GM10248 (cell line): Measurements from ENCODE around the gene JARID2.

Experiments
- CTCF ChIA-PET: fragments of 300-600 bp; sonication (Branson Sonifier 250); formaldehyde crosslinking; extraction: SDS; loops from one replicate; lab custom pipeline; 2021; ENCODE audit warnings: antibody characterized with exemption; lab: Yijun Ruan, JAX
- POLR2A ChIA-PET: fragments of 350-650 bp; sonication (Branson Sonifier 250); formaldehyde crosslinking; extraction: SDS; loops from one replicate; lab custom pipeline; 2020; ENCODE audit warnings: antibody characterized with exemption; lab: Yijun Ruan, JAX
- DNase-seq: peaks from one replicate; pipeline ENCODE4 v3.0.0; 2012; ENCODE audit errors: extremely low spot score
- TF ChIP-seq, protein P1 (sequence below): IDR thresholded peaks from 2 replicates; pipeline ENCODE4 v1.5.1; 2012; ENCODE audit warnings: mild to moderate bottlenecking, low read depth; ENCODE audit errors: extremely low read depth, missing control alignments, control extremely low read depth

The JARID2 gene

DNA sequence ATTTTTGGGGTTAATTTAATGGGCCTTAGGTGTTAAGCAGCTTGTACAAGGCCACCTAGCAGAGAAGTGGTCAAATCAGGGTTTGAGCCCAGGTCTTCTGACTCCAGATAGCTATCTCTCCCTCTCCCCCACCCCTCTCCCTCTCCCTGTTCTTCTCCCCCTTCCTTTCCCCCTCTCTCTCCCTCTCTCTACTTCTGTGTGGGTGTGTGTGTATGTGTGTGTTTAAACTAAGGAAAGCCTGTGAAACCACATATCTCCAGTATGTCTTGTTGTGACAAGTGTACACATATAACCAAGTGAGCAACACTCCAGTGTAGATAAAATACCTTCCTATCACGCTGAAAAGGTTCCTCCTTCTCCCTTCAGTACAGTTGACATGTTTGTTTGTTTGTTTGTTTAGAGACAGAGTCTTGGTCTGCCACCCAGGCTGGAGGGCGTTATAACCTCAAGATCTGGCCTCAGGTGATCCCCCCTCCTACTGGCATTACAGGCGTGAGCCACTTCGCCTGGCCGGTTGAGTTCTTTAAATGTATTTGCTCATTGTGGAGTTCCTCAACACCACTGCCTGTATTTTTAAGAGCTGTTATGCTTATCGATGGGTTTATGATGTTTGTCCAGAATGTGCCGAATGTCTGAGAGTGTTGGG is 140.4 kb downstream of the JARID2 start:
- DNase-seq, result no peak
- CTCF ChIA-PET, result interaction anchor here (1.2 to 5.5 kb wide), 6 partner anchors 7 to 132 kb away, joined by 3 to 78 read pairs (median 6); no protein-coding TSS in a partner anchor

DNA sequence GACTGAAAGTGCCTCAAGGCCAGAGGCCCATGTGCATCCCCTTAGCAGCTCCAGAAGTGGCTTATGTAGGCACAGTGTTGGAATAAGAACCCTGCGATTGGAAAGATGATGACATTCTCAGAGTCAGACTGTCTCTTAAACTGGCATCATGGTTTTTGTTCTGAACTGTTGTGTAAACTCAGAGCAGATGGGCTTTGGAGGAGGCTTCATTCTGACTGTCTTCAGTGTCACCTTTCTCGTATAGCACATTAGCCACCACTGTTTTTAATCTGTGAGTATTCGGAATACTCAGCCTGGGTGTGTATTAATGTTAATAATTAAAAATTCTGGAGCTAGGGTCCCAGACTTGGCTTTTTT is 140.9 kb downstream of the JARID2 start:
- no peak for DNase-seq
- ChIA-PET CTCF (interaction anchor here (1.2 to 5.5 kb wide), 6 partner anchors 8 to 132 kb away, joined by 3 to 78 read pairs (median 6); no protein-coding TSS in a partner anchor), POLR2A (no interaction called here)
- TF ChIP-seq, protein P1, sequence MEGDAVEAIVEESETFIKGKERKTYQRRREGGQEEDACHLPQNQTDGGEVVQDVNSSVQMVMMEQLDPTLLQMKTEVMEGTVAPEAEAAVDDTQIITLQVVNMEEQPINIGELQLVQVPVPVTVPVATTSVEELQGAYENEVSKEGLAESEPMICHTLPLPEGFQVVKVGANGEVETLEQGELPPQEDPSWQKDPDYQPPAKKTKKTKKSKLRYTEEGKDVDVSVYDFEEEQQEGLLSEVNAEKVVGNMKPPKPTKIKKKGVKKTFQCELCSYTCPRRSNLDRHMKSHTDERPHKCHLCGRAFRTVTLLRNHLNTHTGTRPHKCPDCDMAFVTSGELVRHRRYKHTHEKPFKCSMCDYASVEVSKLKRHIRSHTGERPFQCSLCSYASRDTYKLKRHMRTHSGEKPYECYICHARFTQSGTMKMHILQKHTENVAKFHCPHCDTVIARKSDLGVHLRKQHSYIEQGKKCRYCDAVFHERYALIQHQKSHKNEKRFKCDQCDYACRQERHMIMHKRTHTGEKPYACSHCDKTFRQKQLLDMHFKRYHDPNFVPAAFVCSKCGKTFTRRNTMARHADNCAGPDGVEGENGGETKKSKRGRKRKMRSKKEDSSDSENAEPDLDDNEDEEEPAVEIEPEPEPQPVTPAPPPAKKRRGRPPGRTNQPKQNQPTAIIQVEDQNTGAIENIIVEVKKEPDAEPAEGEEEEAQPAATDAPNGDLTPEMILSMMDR, result no peak

More for the DNA sequence above, 140.4 kb downstream of the JARID2 start:
- POLR2A ChIA-PET, result no interaction called here
- TF ChIP-seq, protein P1, result no peak

DNA sequence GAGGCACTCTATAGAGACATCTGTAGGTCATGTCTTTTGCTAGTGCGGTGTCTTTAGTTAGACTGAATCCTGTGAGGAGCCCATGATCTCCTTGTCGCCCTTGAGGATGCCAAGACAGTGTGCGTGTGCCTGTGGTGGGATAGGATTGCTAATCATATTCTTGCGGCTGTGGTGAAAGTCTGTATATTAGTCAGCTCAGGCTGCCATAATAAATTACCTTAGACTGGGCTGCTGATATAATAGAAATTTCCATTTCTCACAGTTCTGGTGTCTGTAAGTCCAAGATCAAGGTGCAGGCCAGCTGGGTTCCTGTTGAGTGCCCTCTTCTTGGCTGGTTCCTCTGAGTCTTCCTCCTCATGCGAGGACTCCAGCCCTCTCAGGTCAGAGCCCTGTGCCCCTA is 141.2 kb downstream of the JARID2 start:
- no peak for DNase-seq
- POLR2A ChIA-PET, result no interaction called here
- CTCF ChIA-PET, result interaction anchor here (0.7 to 5.5 kb wide), 10 partner anchors 8 to 237 kb away, joined by 3 to 78 read pairs (median 4); no protein-coding TSS in a partner anchor
- TF ChIP-seq, protein P1, result no peak

DNA sequence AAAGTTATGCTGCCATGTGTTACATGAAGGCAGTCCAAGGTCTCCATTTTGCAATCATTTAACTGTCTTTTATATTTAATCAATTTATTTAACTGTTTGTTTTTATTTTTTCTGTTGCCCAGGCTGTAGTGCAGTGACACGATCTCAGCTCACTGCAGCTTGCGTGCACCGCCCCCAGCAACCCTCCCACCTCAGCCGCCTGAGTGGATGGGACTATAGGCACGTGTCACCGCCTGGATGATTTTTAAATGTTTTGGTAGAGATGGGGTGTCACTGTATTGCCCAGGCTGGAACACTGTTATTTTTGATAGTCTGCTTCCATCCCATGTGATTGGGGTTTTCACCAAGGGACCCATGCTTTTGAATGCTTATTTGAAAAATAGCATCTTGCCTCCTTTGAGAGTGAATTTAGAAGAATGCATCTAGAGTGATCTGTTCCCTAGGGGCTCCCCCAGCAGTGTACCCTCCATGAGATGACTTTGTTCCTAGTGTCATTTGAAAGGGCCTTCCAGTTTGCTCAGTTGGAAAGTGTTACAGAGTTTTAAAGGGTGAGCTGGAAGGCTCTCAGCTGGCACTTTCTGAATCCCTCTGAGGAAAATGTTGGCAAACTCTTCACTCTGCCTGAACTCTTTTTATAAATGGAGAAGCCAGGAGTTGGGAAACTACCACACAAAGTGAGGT is 143.4 kb downstream of the JARID2 start:
- TF ChIP-seq, protein P1, result no peak
- ChIA-PET POLR2A (no interaction called here), CTCF (interaction anchor here (0.7 to 5.5 kb wide), 26 partner anchors 8 to 1179 kb away, joined by 3 to 78 read pairs (median 4); no protein-coding TSS in a partner anchor)
- DNase-seq, result no peak

DNA sequence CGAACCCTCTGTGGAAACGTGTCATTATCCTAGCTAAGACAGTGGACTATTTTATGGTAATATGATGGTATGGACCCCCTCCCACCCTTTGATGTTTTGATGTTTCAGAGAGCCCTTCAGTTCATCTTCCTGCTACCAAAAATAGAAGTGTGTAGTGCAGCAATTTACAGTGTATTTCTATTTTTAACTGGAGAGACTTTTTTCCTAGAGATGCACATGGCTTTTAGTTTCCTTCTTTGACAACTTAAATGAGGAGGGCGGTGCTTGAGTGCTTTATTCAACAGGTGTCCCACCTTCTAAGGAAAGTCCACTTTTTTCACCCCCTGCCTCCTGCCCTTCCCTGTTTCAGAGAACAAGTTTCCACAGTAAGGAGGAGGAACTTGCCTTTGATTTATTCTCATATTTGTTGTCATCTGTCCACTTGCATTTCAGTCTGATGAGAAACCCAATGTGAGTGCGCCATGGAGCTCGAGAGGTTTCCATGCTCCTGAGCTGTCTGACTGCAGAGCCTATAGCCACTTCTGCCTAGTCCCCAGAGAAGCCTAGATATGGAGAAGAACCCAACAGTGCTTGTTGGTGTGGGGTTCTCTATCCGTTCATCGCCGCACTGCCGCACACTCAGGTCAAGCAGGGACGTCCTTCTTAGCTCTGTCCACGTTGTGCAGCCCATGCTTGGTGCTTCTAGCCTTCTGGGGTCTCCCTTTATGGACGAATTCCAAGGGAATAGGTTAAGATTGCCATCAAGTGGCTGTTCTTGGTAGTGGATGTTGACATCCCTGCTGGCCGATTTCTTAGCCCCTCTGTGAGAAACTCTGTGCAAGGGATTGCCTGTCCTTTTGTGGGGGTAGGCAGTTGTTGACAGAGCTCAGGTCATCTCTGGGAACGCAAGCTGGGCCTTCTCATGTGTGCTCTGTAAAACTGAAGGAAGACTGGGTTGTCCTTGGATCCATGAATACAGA is 144.2 kb downstream of the JARID2 start:
- POLR2A ChIA-PET, result no interaction called here
- TF ChIP-seq, protein P1, result peak; percentile 49
- peak; percentile 60 for DNase-seq
- CTCF ChIA-PET, result interaction anchor here (0.7 to 5.5 kb wide), 28 partner anchors 8 to 1179 kb away, joined by 3 to 78 read pairs (median 4); no protein-coding TSS in a partner anchor
